ENCODE data around the gene EIF2B2.
A peak's percentile ranks its signal among the peaks of the same experiment; 100 is the strongest.

Gene EIF2B2

GRCh38 chr14:75046899-75047298 lies 44.2 kb downstream of the EIF2B2 start:
- no peak for DNase-seq

- no peak for DNase-seq
Observed at GRCh38 chr14:75047506-75047905, 44.8 kb downstream of the EIF2B2 start.

- no peak for DNase-seq
Observed at GRCh38 chr14:75048101-75048500, 45.4 kb downstream of the EIF2B2 start.

GRCh38 chr14:75049136-75049535 lies 46.4 kb downstream of the EIF2B2 start:
- DNase-seq = no peak

- DNase-seq = no peak
Observed at GRCh38 chr14:75049731-75050201, 47.0 kb downstream of the EIF2B2 start.

GRCh38 chr14:75050852-75051555 lies 48.3 kb downstream of the EIF2B2 start, which contains the start of gene MLH3:
Gene MLH3, minus strand, starts transcription at chr14:75051467. Its CDS starts 1,812 bp downstream, at chr14:75049655.
- DNase-seq = peak; percentile 79

GRCh38 chr14:75051556-75051899 lies 48.8 kb downstream of the EIF2B2 start:
- no peak for DNase-seq

GRCh38 chr14:75053396-75054291 lies 50.9 kb downstream of the EIF2B2 start:
- no peak for DNase-seq

- no peak for DNase-seq
Observed at GRCh38 chr14:75054421-75054820, 51.7 kb downstream of the EIF2B2 start.

GRCh38 chr14:75059642-75060041 lies 56.9 kb downstream of the EIF2B2 start:
- DNase-seq = no peak

GRCh38 chr14:75060420-75060819 lies 57.7 kb downstream of the EIF2B2 start:
- no peak for DNase-seq
